GM12801 (cell line): Measurements from ENCODE around the gene RGL1.

Experiments
- CTCF ChIP-seq: IDR thresholded peaks from one replicate; pipeline ENCODE4 v1.5.1; 2011; ENCODE audit warnings: control low read depth; ENCODE audit not compliant: insufficient read length; ENCODE audit errors: extremely low read depth

Gene RGL1

DNA sequence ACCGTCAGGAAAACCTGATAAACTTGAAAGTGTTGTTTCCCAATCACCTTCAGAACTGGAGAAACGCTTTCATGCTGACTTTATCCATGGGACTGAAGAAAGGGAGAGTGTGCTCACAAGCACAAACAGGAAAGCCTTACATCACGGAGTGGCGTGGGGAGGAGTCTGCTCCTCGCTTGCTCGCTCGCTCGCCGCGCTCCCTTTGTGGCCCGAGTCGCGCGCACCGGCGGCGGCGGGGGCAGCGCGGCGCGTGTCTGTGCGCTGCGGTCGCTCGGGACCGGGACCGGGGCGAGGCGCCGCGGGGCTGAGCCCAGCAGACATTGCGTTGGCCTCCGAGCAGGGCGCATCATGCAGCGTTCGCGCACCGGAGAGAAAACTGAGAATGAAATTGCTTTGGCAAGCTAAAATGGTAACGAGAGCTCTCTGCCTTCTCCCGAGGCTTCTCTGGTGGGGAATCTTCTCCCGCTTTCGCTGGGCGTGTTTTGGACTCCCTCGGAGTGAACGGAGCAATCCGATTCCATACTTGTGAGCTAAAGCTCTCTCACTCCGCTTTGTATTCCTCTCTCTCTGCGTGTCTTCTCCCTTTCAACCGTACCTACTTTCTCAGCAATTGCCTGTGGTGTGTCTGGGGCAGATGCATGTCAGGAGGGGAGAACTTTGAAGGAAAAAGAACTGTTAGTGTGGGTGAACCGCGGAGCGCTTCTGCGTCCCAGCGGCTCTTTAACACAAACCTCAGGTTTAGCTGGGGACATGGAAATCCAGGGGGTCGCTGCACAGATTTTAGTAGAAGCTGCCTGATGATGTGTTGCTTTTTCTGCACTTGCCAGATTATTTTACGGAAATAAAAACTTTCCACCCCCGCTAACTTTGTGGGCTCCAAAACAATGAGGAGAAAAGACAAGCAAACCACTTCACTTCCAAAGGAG, at the start of gene RGL1:
Gene RGL1, plus strand, starts transcription at position 205 of the 926 bp plus-strand sequence. Its CDS starts 178 bp downstream, at position 383.
- TF ChIP-seq CTCF, result no peak

DNA sequence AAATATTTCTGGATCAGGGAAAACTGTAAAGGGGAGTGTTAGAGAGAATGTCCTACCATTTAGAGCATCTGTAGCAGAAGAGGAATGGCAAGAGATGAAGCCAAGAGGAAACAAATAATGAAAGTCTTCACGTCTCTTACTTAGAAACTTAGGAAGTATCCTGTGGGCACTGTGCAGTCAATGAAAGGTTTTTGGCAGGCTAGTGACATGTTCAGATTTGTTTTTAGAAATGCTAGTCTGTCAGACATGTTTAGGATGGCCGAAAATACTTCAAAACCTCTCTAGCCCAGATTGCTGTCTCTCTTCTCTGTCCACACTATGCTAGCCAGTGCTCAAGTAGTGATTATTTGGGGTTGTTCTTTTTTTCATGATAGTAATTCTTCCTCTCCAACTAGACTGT, 48.6 kb upstream of the RGL1 start:
- TF ChIP-seq CTCF, result no peak

- no peak for TF ChIP-seq CTCF
These were observed 47.9 kb upstream of the RGL1 start for GRCh38 chr1:183757061-183757460.

DNA sequence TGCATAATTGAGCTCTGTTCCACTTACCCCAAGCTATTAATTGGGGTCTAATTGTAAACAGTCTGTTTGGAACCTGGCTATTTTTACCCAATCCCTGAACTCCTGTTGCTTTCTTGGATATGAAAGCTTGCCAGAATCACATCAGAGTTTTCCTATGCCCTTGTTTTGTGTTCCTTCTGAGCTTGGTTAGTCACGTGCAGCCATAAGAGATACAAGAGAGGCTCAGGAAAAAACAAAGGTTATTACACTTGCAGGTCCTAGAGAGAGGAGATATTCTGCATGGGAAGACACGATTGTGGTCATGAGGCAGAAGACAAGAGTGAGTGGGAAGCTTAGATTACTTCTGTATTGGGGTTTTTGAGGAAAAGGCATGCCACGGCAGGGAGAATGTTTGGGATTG, 46.0 kb upstream of the RGL1 start:
- no peak for TF ChIP-seq CTCF

- TF ChIP-seq CTCF, result no peak
These were observed 44.3 kb upstream of the RGL1 start for GRCh38 chr1:183760661-183761060.

GRCh38 chr1:183761871-183762270, 43.0 kb upstream of the RGL1 start:
- TF ChIP-seq CTCF, result no peak

- no peak for TF ChIP-seq CTCF
These were observed 39.9 kb upstream of the RGL1 start for GRCh38 chr1:183764981-183765380.
